HG02642 (cell line): ENCODE results near the gene ABLIM3.

Experiments used
- ATAC-seq: cut with Tn5 transposase; IDR thresholded peaks from one replicate; pipeline ENCODE4 v1.9.1; 2021; ENCODE audit warnings: mild to moderate bottlenecking; ENCODE audit not compliant: unreplicated experiment, poor library complexity

The ABLIM3 gene

GRCh38 chr5:149274939-149275338 is 133.6 kb downstream of the ABLIM3 start:
- ATAC-seq = no peak

DNA sequence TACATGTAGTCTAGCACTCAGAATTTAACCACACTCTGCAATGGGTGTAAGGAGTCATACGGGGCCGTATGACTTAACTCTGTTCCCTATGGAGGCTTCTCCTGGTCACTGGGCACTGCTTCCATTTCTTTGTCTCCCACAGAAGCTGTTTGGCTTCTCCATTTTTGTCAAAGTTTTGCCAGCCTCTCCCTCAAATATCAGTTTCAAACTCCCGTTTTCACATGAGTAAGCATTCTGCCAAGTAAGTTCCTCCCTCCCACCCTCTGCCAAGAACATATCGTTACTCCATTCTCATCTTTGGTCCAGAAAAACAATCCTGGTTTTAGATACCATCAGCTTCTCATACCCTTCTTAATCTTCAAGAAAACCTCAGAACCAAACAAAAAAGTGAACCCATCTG is 136.5 kb downstream of the ABLIM3 start:
- no peak for ATAC-seq

DNA sequence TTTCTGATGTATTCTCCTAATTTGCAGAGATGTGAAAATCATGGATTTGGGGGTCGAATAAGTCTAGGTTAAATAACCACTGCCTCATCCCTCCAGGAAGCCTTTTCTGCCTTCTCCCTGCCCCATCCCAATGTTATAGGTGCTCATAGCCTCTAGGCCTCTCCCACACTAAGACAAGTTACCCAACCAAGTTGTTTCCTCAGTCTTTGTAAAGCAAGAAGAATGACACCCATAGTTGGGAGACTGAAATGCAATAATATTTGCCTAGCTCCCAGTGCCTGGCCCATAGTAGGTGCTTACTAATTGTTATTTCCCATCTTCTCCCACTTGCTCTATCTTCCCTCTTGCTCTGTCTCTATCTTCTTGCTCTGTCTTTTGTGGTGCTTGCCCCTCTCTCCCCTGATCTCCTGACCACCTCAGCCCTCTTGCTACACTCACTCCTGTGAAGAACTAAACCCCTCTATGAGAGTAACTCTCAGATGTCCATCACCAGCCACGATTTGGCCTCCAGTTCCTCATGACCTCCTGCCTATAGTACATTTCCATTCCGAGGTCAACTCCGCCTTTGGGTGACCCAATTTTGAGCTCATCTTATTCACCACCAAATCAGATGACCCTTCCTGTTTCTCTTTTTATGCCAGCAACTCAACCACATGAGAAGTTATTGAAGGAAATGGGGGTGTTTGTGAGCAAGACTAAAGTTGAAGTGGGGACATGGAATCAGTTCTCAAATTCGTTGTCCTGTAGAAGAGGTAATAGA is 137.3 kb downstream of the ABLIM3 start:
- ATAC-seq = no peak

DNA sequence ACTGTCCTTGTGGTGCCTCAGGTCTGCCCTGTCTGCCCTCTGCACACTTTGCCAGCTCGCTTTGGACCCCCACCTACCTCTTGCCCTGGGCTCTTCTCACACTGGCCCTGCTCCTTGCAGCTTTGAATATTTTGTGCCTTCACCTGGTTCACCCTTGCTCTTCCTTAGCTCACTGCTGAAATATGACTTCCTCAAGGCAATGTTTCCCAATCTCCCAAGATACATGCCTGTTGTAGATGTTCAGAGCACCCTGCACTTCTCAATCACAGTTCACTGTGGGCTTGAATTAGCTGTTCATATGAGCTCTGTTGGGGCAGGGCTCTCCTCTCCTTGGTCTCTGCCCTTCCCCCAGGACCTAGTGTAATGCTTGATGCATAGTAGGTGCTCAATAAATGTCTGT is 138.4 kb downstream of the ABLIM3 start:
- ATAC-seq = no peak

DNA sequence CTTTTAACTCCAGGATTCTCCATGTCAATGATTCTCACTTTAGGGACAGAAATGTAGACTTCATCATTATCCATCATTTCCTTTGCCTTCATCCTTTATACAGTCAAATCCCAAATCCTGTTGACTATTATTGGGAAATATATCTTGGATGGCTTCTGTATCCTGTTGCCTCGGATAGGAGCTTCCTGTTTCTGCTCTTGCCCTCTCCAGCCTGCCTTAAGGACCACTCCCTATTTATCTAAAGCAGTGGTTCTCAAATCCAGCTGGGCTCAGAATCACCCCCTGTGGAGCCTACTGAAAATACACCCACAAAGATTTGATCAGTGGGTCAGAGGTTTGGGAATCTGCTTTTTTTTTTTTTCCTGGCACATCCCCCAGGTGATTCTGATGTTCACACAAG is 138.8 kb downstream of the ABLIM3 start:
- ATAC-seq = no peak

- no peak for ATAC-seq
These were observed 139.5 kb downstream of the ABLIM3 start for GRCh38 chr5:149280802-149281201.

DNA sequence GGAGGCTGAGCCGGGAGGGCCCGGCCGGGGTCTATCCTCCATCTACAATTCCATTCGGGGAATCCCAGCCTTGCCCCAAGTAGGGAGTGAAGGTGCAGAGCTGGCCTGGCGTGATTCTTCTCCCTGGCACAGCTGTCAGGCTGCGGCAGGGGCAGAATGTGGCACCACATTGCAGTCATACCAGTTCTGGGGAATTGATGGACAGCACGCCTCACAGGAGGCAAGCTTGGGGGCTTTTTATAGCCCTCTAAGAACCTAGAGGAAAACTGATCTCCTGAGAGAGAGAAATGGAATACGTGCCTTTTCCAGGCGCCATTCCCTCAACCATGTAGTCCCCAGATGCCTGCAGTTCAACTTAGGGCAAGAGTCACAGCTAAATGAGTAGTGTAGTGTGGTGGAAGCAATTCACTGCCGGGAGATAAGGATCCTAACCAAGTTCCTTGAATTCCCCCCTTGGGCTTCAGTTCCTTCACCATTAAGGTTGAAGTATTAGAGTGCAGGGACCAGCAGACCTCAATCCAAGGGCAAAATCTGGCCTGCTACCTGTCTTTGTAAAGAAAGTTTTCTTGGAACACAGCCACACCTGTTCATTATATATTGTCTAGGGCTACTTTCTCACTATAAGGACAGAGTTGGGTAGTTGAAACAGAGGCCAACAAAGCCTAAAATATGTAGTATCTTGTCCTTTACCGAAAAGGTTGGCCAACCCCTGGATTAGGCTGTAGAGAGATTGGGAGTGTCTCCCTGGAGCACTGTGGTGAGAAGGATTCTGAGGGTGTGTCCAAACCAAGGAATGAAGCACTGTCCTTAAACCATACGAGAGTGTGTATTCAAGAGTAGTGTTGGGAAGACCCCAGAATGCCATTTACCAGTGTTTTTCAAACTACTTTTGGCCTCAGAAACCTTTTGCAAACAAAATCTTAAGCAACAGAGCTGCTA is 141.0 kb downstream of the ABLIM3 start:
- no peak for ATAC-seq

- no peak for ATAC-seq
These were observed 141.7 kb downstream of the ABLIM3 start for GRCh38 chr5:149282966-149283332.

- ATAC-seq = no peak
These were observed 142.6 kb downstream of the ABLIM3 start for GRCh38 chr5:149283626-149284480.

GRCh38 chr5:149284501-149284900 is 143.2 kb downstream of the ABLIM3 start:
- ATAC-seq = no peak

GRCh38 chr5:149285153-149285552 is 143.9 kb downstream of the ABLIM3 start:
- ATAC-seq = no peak

- ATAC-seq = no peak
These were observed 147.1 kb downstream of the ABLIM3 start for GRCh38 chr5:149288436-149288835.

GRCh38 chr5:149289301-149289700 is 148.0 kb downstream of the ABLIM3 start:
- ATAC-seq = no peak

- ATAC-seq = no peak
These were observed 153.9 kb downstream of the ABLIM3 start for GRCh38 chr5:149294872-149295829.

GRCh38 chr5:149297340-149298025 is 156.2 kb downstream of the ABLIM3 start:
- no peak for ATAC-seq

DNA sequence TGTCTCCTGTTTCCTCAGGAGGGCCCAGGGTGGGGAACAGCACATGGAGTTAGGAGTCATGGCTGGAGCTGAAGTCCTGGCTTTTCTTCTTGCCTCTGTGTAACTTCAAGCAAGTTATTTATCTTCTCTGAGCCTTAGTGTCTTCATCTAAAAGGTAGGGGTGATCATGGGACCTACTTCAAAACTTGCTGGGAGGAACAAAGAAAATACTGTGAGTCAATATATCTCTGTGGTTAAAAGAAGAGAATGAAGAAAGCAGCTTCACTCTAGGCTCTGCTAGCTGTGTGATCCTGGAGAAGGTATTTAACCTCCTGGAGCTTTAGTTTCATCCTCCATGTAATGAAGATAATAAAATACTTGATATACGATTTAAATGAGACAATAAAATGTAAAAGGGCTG is 156.9 kb downstream of the ABLIM3 start:
- ATAC-seq = no peak

- no peak for ATAC-seq
These were observed 157.6 kb downstream of the ABLIM3 start for GRCh38 chr5:149298842-149299404.

- ATAC-seq = no peak
These were observed 158.3 kb downstream of the ABLIM3 start for GRCh38 chr5:149299451-149300054.
